Measurements from ENCODE around the gene LRRC32. TPM values are rescaled to one million over a fixed set of nuclear protein-coding genes. Genes with fewer than 3 reads are reported as not detected.

Gene LRRC32
- total and polyA plus RNA-seq, 7 donors: 0.69 to 30.7 (median 10.9) TPM

GRCh38 chr11:76628408-76628947, 42.1 kb downstream of the LRRC32 start:
- Histone ChIP-seq H3K36me3 (no peaks in the 10 kb centered on the region), H3K4me3 (no peak overlapping the region), H3K4me1 (peaks cover 0 to 27% (median 22%) of the 10 kb centered on the region in 4 donors), H3K27ac (peak overlapping the region in 3 of 4 donors; percentile 69 to 77 (median 74)), H3K9me3 (peaks cover 0 to 4% (median 0%) of the 10 kb centered on the region in 4 donors), H3K27me3 (no peaks in the 10 kb centered on the region)
- intact Hi-C loops (cut with DNase I): no loop called here
- WGBS, 2 donors: 78 to 91% methylated on average over 8 of the region's 8 CpGs
- TF ChIP-seq, protein P1, sequence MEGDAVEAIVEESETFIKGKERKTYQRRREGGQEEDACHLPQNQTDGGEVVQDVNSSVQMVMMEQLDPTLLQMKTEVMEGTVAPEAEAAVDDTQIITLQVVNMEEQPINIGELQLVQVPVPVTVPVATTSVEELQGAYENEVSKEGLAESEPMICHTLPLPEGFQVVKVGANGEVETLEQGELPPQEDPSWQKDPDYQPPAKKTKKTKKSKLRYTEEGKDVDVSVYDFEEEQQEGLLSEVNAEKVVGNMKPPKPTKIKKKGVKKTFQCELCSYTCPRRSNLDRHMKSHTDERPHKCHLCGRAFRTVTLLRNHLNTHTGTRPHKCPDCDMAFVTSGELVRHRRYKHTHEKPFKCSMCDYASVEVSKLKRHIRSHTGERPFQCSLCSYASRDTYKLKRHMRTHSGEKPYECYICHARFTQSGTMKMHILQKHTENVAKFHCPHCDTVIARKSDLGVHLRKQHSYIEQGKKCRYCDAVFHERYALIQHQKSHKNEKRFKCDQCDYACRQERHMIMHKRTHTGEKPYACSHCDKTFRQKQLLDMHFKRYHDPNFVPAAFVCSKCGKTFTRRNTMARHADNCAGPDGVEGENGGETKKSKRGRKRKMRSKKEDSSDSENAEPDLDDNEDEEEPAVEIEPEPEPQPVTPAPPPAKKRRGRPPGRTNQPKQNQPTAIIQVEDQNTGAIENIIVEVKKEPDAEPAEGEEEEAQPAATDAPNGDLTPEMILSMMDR (IDR thresholded peaks at IDR 0.05): no peak
- TF ChIP-seq EP300 (IDR thresholded peaks at IDR 0.05) (no peak), POLR2A (IDR thresholded peaks at IDR 0.05) (no peak), POLR2AphosphoS5 (IDR thresholded peaks at IDR 0.05) (no peak)
- peak; percentile 52 for DNase-seq

GRCh38 chr11:76627606-76628005, 42.9 kb downstream of the LRRC32 start:
- Histone ChIP-seq H3K27me3 (no peaks in the 10 kb centered on the region), H3K36me3 (no peaks in the 10 kb centered on the region), H3K4me3 (no peak overlapping the region), H3K9me3 (peaks cover 0 to 4% (median 0%) of the 10 kb centered on the region in 4 donors), H3K4me1 (peaks cover 0 to 27% (median 22%) of the 10 kb centered on the region in 4 donors), H3K27ac (no peak overlapping the region)
- intact Hi-C loops (cut with DNase I): no loop called here
- peak; percentile 27 for DNase-seq
- WGBS, 2 donors: 80 to 89% methylated on average over 7 of the region's 7 CpGs
- TF ChIP-seq POLR2AphosphoS5 (IDR thresholded peaks at IDR 0.05): no peak
- TF ChIP-seq, protein P1 (IDR thresholded peaks at IDR 0.05): no peak
- no peak for TF ChIP-seq POLR2A (IDR thresholded peaks at IDR 0.05)
- TF ChIP-seq EP300 (IDR thresholded peaks at IDR 0.05): no peak

DNA sequence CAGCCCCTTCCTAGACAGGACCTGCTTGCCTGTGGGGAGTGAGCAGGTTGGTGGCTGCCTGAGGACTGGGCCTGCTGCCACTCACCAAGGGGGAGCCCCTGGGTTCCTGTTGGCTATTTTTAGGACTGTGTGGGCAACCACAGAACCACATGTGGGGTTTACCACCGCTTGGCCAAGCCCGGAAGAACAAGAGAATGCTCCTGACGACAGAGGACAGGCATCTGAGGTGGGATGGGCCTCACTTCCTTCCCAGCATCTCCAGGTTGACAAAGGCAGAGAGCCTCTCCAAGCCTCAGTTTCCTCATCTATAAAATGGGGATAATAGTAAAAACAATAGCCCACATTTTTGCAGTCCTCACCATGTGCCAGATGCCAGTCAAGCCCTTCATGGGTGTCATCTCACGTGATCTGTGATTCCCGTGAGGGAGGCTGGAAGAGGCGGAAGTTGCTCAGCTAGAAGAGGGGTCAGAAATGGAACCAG, 43.6 kb downstream of the LRRC32 start:
- H3K27ac ChIP-seq: no peak overlapping the region
- DNase-seq: peak; percentile 52
- H3K4me3 ChIP-seq: no peak overlapping the region
- no peaks in the 10 kb centered on the region for H3K27me3 ChIP-seq
- no peaks in the 10 kb centered on the region for H3K36me3 ChIP-seq
- TF ChIP-seq POLR2AphosphoS5 (IDR thresholded peaks at IDR 0.05) (no peak), EP300 (IDR thresholded peaks at IDR 0.05) (no peak), POLR2A (IDR thresholded peaks at IDR 0.05) (no peak)
- TF ChIP-seq, protein P1 (IDR thresholded peaks at IDR 0.05): no peak
- peaks cover 0 to 32% (median 25%) of the 10 kb centered on the region in 4 donors for H3K4me1 ChIP-seq
- intact Hi-C loops (cut with DNase I): no loop called here
- peaks cover 0 to 4% (median 0%) of the 10 kb centered on the region in 4 donors for H3K9me3 ChIP-seq
- WGBS, 2 donors: 48 to 81% methylated on average over 6 of the region's 6 CpGs

DNA sequence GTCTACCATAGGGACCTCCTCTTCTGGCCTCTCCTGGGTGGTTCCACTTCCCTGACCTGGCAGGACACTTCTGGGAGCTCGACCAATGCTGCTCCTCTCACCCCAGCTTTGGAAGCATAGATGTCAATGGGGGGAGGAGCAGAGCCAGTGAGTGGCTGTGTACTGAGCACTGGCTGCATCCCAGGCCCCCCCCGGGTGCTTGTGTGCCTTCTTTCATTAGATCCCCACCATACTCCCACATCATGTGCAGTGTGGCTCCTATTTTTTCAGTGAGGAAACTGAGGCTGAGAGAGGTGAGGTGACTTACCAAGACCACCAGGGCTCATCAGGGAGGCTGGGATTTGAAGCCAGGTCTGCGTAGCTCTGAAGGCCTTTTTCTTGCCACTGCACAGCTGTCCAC, 44.3 kb downstream of the LRRC32 start:
- TF ChIP-seq POLR2AphosphoS5 (IDR thresholded peaks at IDR 0.05): no peak
- TF ChIP-seq, protein P1 (IDR thresholded peaks at IDR 0.05): no peak
- TF ChIP-seq POLR2A (IDR thresholded peaks at IDR 0.05): no peak
- TF ChIP-seq EP300 (IDR thresholded peaks at IDR 0.05): no peak
- Histone ChIP-seq H3K9me3 (peaks cover 0 to 4% (median 0%) of the 10 kb centered on the region in 4 donors), H3K27me3 (no peaks in the 10 kb centered on the region), H3K4me1 (peaks cover 0 to 35% (median 28%) of the 10 kb centered on the region in 4 donors), H3K36me3 (no peaks in the 10 kb centered on the region), H3K4me3 (no peak overlapping the region), H3K27ac (no peak overlapping the region)
- DNase-seq: peak; percentile 19
- intact Hi-C loops (cut with DNase I): no loop called here
- 93 to 100% methylated on average over 3 of the region's 3 CpGs for WGBS, 2 donors

Data from sigmoid colon (tissue), 7 donors.